HG03039 (cell line): ENCODE data around the gene ZNF836.
A peak's percentile ranks its signal among the peaks of the same experiment; 100 is the strongest.
"Not testable (repeated sequence)": the region's sequence is repeated elsewhere in the genome, so short reads cannot be mapped to it uniquely, and the experiment has no call there.

Experiments used
- ATAC-seq: cut with Tn5 transposase; IDR thresholded peaks from one replicate; pipeline ENCODE4 v1.9.1; 2021; ENCODE audit warnings: mild to moderate bottlenecking, moderate library complexity; ENCODE audit not compliant: unreplicated experiment

Gene ZNF836

GRCh38 chr19:52171321-52172169, at the start of gene ZNF836:
TSS of gene ZNF836 (minus strand) at chr19:52171621. CDS start at chr19:52168072, 3,549 bp downstream.
- ATAC-seq: peak; percentile 58

- ATAC-seq: no peak
Observed at GRCh38 chr19:52221031-52221430, 49.6 kb upstream of the ZNF836 start.

- ATAC-seq: no peak
Observed at GRCh38 chr19:52219611-52220010, 48.2 kb upstream of the ZNF836 start.

- ATAC-seq: no peak
Observed at GRCh38 chr19:52217576-52217975, 46.2 kb upstream of the ZNF836 start.

GRCh38 chr19:52216401-52216800, 45.0 kb upstream of the ZNF836 start:
- no peak for ATAC-seq

- no peak for ATAC-seq
Observed at GRCh38 chr19:52214241-52214640, 42.8 kb upstream of the ZNF836 start.

- no peak for ATAC-seq
Observed at GRCh38 chr19:52212572-52213255, 41.3 kb upstream of the ZNF836 start.

- no peak for ATAC-seq
Observed at GRCh38 chr19:52211926-52212571, 40.6 kb upstream of the ZNF836 start.

- ATAC-seq: no peak
Observed at GRCh38 chr19:52211203-52211602, 39.8 kb upstream of the ZNF836 start.

GRCh38 chr19:52206481-52206880, 35.1 kb upstream of the ZNF836 start:
- ATAC-seq: no peak

GRCh38 chr19:52200755-52201391, 29.5 kb upstream of the ZNF836 start:
- not testable (repeated sequence) for ATAC-seq

- no peak for ATAC-seq
Observed at GRCh38 chr19:52200044-52200443, 28.6 kb upstream of the ZNF836 start.

- ATAC-seq: no peak
Observed at GRCh38 chr19:52198678-52199077, 27.3 kb upstream of the ZNF836 start.

GRCh38 chr19:52197964-52198363, 26.5 kb upstream of the ZNF836 start:
- no peak for ATAC-seq

- ATAC-seq: no peak
Observed at GRCh38 chr19:52196256-52196967, 25.0 kb upstream of the ZNF836 start.

- ATAC-seq: no peak
Observed at GRCh38 chr19:52191951-52192350, 20.5 kb upstream of the ZNF836 start.

- ATAC-seq: no peak
Observed at GRCh38 chr19:52191389-52191788, 20.0 kb upstream of the ZNF836 start.

- ATAC-seq: no peak
Observed at GRCh38 chr19:52190487-52191293, 19.3 kb upstream of the ZNF836 start.

GRCh38 chr19:52189735-52190486, 18.5 kb upstream of the ZNF836 start, which contains the start of gene PPP2R1A:
TSS of gene PPP2R1A (plus strand) at chr19:52190052. CDS start at chr19:52190097, 45 bp downstream.
- ATAC-seq: peak; percentile 92
